Endothelial cell (in vitro differentiated cells): ENCODE measurements around the gene AGBL4. TPM values are rescaled to one million over a fixed set of nuclear protein-coding genes. Genes with fewer than 3 reads are reported as not detected.

ENCODE experiments used
- DNase-seq: peaks from one replicate; pipeline ENCODE4 v3.0.0; 2021; ENCODE audit warnings: low spot score
- H3K27ac Mint-ChIP-seq: one replicate; pipeline ENCODE4 v1.8.0; 2021; ENCODE audit warnings: mixed read lengths, inconsistent platforms; ENCODE audit not compliant: unreplicated experiment
- H3K27me3 Mint-ChIP-seq: one replicate; pipeline ENCODE4 v1.8.0; 2021; ENCODE audit warnings: mild to moderate bottlenecking, moderate library complexity, mixed read lengths, inconsistent platforms; ENCODE audit not compliant: unreplicated experiment
- H3K36me3 Mint-ChIP-seq: one replicate; pipeline ENCODE4 v1.8.0; 2021; ENCODE audit warnings: mild to moderate bottlenecking, low read depth, mixed read lengths, inconsistent platforms; ENCODE audit not compliant: unreplicated experiment
- H3K4me1 Mint-ChIP-seq: one replicate; pipeline ENCODE4 v1.8.0; 2021; ENCODE audit warnings: mild to moderate bottlenecking, mixed read lengths, inconsistent platforms; ENCODE audit not compliant: unreplicated experiment
- H3K4me3 Mint-ChIP-seq: one replicate; pipeline ENCODE4 v1.8.0; 2021; ENCODE audit warnings: mild to moderate bottlenecking, mixed read lengths, inconsistent platforms; ENCODE audit not compliant: unreplicated experiment
- H3K9me3 Mint-ChIP-seq: one replicate; pipeline ENCODE4 v1.8.0; 2021; ENCODE audit warnings: mixed read lengths, inconsistent platforms; ENCODE audit not compliant: unreplicated experiment
- CTCF ChIP-seq: fragments of 200-600 bp; sonication (generic); IDR thresholded peaks from one replicate; pipeline ENCODE4 v1.5.0; 2021; ENCODE audit warnings: antibody characterized with exemption; ENCODE audit not compliant: unreplicated experiment
- total RNA-seq: library from RNA; stranded (reverse); fragmentation: NEBNext Ultra II Directional; extraction: Animal tissue kit (Norgen Biotek cat#: 25700); gene quantifications from one replicate; pipeline ENCODE4 v1.2.1, GENCODE V29; 2021; ENCODE audit not compliant: unreplicated experiment

AGBL4 gene
- total RNA-seq, 1 donor from 2014 or later: 0.51 TPM

- peaks cover 30% of the 10 kb centered on the region for H3K36me3 Mint-ChIP-seq
- no peak for DNase-seq
- H3K27me3 Mint-ChIP-seq: no peaks in the 10 kb centered on the region
- no peak for TF ChIP-seq CTCF
- H3K4me1 Mint-ChIP-seq: peaks cover 13% of the 10 kb centered on the region
- peak overlapping the region; percentile 30 for H3K27ac Mint-ChIP-seq
- no peaks in the 10 kb centered on the region for H3K9me3 Mint-ChIP-seq
- H3K4me3 Mint-ChIP-seq: peak overlapping the region; percentile 49
Observed at GRCh38 chr1:48735796-48736195, 1288.0 kb downstream of the AGBL4 start.

GRCh38 chr1:48730164-48730910, 1293.4 kb downstream of the AGBL4 start:
- peaks cover 17% of the 10 kb centered on the region for H3K36me3 Mint-ChIP-seq
- no peaks in the 10 kb centered on the region for H3K4me1 Mint-ChIP-seq
- TF ChIP-seq CTCF: no peak
- H3K27ac Mint-ChIP-seq: no peak overlapping the region
- H3K27me3 Mint-ChIP-seq: peaks cover 1% of the 10 kb centered on the region
- H3K9me3 Mint-ChIP-seq: no peaks in the 10 kb centered on the region
- DNase-seq: no peak
- no peak overlapping the region for H3K4me3 Mint-ChIP-seq

GRCh38 chr1:48728584-48728983, 1295.2 kb downstream of the AGBL4 start:
- Mint-ChIP-seq H3K4me1 (no peaks in the 10 kb centered on the region), H3K27ac (no peak overlapping the region), H3K4me3 (no peak overlapping the region), H3K9me3 (no peaks in the 10 kb centered on the region), H3K36me3 (peaks cover 3% of the 10 kb centered on the region), H3K27me3 (peaks cover 3% of the 10 kb centered on the region)
- DNase-seq: no peak
- no peak for TF ChIP-seq CTCF

GRCh38 chr1:48726557-48727215, 1297.1 kb downstream of the AGBL4 start:
- DNase-seq: no peak
- no peak for TF ChIP-seq CTCF
- H3K4me3 Mint-ChIP-seq: no peak overlapping the region

GRCh38 chr1:48726139-48726538, 1297.6 kb downstream of the AGBL4 start:
- H3K27me3 Mint-ChIP-seq: peaks cover 3% of the 10 kb centered on the region
- no peak for DNase-seq
- H3K36me3 Mint-ChIP-seq: no peaks in the 10 kb centered on the region
- no peaks in the 10 kb centered on the region for H3K4me1 Mint-ChIP-seq
- H3K4me3 Mint-ChIP-seq: no peak overlapping the region
- no peak for TF ChIP-seq CTCF
- no peaks in the 10 kb centered on the region for H3K9me3 Mint-ChIP-seq
- H3K27ac Mint-ChIP-seq: no peak overlapping the region

More at GRCh38 chr1:48726557-48727215, 1297.1 kb downstream of the AGBL4 start:
- no peaks in the 10 kb centered on the region for H3K4me1 Mint-ChIP-seq
- H3K36me3 Mint-ChIP-seq: no peaks in the 10 kb centered on the region
- H3K27me3 Mint-ChIP-seq: peaks cover 3% of the 10 kb centered on the region
- H3K27ac Mint-ChIP-seq: no peak overlapping the region
- no peaks in the 10 kb centered on the region for H3K9me3 Mint-ChIP-seq
